Subcutaneous abdominal adipose tissue (tissue), 5 donors: Measurements from ENCODE around the gene PGAM1.

Source experiments
- H3K27ac ChIP-seq: one replicate; pipeline ENCODE4 v1.7.0; 2013; ENCODE audit warnings: low read depth, mild to moderate bottlenecking, inconsistent platforms, low read length, moderate library complexity
- H3K27me3 ChIP-seq, 5 donors: one replicate each; pipeline ENCODE4 v1.7.0; 2013; ENCODE audit warnings: low read length in 5 of 5, inconsistent platforms in 1 of 5; ENCODE audit not compliant: control insufficient read depth in 5 of 5, insufficient read depth in 4 of 5
- H3K36me3 ChIP-seq, 5 donors: one replicate each; pipeline ENCODE4 v1.7.0; 2013; ENCODE audit warnings: low read length in 5 of 5; ENCODE audit not compliant: control insufficient read depth in 5 of 5, insufficient read depth in 5 of 5
- H3K4me1 ChIP-seq, 5 donors: one replicate each; pipeline ENCODE4 v1.7.0; 2013; ENCODE audit warnings: low read length in 5 of 5, mild to moderate bottlenecking in 3 of 5, moderate library complexity in 1 of 5; ENCODE audit not compliant: control insufficient read depth in 5 of 5, insufficient read depth in 5 of 5
- H3K4me3 ChIP-seq, 5 donors: one replicate each; pipeline ENCODE4 v1.7.0; 2013; ENCODE audit warnings: low read length in 5 of 5, low read depth in 1 of 5
- H3K9ac ChIP-seq, 5 donors: one replicate each; pipeline ENCODE4 v1.7.0; 2013; ENCODE audit warnings: low read length in 5 of 5, mild to moderate bottlenecking in 4 of 5, moderate library complexity in 3 of 5
- H3K9me3 ChIP-seq, 5 donors: one replicate each; pipeline ENCODE4 v1.7.0; 2013; ENCODE audit warnings: low read length in 5 of 5; ENCODE audit not compliant: control insufficient read depth in 5 of 5
- donor health status: healthy.
- donor health status: healthy.
- donor health status: healthy.
- donor health status: healthy.
- donor health status: healthy.

PGAM1 gene

DNA sequence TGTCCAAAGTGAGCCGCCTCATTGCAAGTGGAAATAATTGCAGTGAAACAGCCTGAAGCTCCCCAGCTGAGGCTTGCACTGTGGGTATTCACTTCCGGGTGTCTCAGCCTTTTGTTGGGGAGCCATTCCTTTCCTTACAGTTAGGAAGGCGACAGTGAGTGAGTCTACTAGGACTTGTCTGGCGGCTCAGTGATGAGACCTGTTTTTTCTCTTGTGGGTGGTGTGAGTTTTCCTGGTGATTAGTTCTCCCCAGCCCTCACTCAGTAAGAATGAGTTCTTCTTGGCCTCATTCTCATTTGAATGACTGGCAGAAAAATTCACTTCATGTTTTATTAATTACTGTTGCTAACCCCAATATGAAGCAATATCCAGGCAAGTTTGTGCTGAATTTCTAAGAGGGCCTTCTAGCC, 2.6 kb downstream of the PGAM1 start:
- H3K27ac ChIP-seq = peak overlapping the region; percentile 33
- peak overlapping the region in 2 of 5 donors; percentile 48 to 56 for H3K9ac ChIP-seq
- H3K4me1 ChIP-seq = peaks cover 11 to 38% (median 33%) of the 10 kb centered on the region in 5 donors
- H3K27me3 ChIP-seq = no peaks in the 10 kb centered on the region
- H3K9me3 ChIP-seq = no peaks in the 10 kb centered on the region
- peaks cover 8 to 28% (median 26%) of the 10 kb centered on the region in 5 donors for H3K36me3 ChIP-seq
- no peak overlapping the region for H3K4me3 ChIP-seq

DNA sequence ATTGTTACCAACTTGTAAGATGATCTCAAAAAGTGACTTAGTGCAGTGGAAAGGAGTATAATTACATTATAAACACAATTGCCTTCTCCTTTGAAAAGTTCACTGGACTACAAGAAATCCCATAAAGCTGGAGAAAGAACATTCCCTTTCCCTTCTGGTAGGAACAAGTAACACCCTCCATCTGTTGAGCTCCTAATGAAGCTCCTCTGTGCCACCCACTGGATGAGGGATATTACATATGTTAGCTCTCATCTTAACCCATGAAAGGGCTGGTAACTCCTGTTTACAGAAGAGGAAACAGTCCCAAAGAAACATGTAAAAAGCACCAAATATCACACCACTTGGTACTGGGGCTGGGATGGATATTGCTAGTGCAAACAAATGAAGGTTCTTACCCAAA, 8.1 kb downstream of the PGAM1 start:
- no peak overlapping the region for H3K27ac ChIP-seq
- peaks cover 13 to 79% (median 63%) of the 10 kb centered on the region in 5 donors for H3K36me3 ChIP-seq
- no peak overlapping the region for H3K4me3 ChIP-seq
- no peaks in the 10 kb centered on the region for H3K4me1 ChIP-seq
- no peak overlapping the region for H3K9ac ChIP-seq
- no peaks in the 10 kb centered on the region for H3K9me3 ChIP-seq
- H3K27me3 ChIP-seq = no peaks in the 10 kb centered on the region

DNA sequence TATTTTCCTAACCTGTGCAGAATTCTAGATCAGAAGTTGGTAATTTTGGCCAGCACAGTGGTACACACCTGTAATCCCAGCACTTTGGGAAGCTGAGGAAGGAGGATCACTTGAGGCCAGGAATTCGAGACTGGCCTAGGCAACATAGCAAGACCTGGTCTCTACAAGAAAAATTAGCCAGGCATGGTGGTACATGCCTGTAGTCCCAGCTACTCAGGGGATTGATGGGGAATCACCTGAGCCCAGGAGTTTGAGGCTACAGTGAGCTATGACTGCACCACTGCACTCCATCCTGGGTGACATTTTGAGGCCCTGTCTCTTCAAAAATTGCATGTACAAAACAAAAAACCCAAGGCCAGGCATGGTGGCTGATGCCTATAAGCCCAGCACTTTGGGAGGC, 8.6 kb downstream of the PGAM1 start:
- H3K4me1 ChIP-seq = no peaks in the 10 kb centered on the region
- H3K27ac ChIP-seq = no peak overlapping the region
- H3K27me3 ChIP-seq = no peaks in the 10 kb centered on the region
- no peaks in the 10 kb centered on the region for H3K9me3 ChIP-seq
- H3K4me3 ChIP-seq = no peak overlapping the region
- H3K9ac ChIP-seq = no peak overlapping the region
- H3K36me3 ChIP-seq = peaks cover 13 to 81% (median 67%) of the 10 kb centered on the region in 5 donors

DNA sequence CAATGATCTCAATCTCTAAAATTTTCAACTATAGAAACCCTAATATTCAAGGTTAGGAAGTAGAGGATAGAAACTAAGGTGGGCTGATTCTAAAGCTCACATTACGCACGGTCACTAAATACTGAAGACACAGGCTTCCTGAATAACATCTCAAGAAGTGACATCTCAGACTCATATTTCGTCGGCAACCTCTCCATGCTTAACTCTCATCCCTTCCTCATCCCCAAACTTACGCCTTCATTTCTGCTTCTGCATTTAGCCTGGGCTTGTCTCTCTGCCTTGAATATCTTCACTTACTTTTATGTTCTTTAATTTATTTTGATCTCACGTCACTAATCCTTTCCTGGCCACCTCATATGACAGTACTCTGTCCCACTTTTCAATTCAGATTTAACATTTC, 9.2 kb downstream of the PGAM1 start:
- Histone ChIP-seq H3K4me3 (no peak overlapping the region), H3K9ac (no peak overlapping the region), H3K4me1 (no peaks in the 10 kb centered on the region), H3K27ac (no peak overlapping the region), H3K36me3 (peaks cover 13 to 83% (median 69%) of the 10 kb centered on the region in 5 donors), H3K27me3 (no peaks in the 10 kb centered on the region), H3K9me3 (no peaks in the 10 kb centered on the region)

DNA sequence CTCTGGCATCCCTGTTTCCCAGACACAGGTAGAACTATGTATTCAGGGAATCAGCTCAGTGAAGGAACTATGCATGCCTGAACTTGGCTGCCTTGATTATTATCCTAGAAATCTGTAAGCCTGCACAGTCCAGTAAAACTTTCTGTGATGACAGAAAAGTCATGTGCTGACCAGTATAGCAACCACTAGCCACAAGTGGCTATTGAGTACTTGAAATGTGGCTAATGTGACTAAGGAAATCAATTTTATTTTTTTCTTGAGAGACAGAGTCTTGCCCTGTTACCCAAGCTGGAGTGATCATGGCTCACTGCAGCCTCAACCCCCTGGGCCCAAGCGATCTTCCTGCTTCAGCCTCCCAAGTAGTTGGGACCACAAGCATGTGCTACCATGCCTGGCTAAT, 16.3 kb downstream of the PGAM1 start:
- Histone ChIP-seq H3K27ac (no peak overlapping the region), H3K27me3 (no peaks in the 10 kb centered on the region), H3K4me1 (peaks cover 2 to 26% (median 24%) of the 10 kb centered on the region in 5 donors), H3K4me3 (no peak overlapping the region), H3K36me3 (peaks cover 0 to 37% (median 25%) of the 10 kb centered on the region in 5 donors), H3K9me3 (no peaks in the 10 kb centered on the region), H3K9ac (no peak overlapping the region)

DNA sequence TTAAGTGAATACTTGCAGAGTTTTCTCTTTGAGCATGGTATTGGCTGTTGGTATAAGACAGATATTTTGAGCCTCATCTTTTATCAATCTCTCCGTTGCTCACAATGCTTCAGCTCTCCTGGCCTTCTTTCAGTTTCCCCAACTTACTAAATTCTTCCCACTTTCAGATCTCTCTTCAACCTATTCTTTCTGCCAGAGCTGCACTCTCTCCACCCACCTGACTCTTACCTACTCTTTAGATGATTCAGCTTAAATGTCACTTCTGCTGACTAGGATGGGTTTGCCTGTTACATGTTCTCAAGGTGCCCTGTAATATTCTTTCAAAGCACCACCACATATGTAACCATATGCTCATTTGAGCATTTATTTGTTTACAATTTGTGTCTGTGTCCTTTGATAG, 18.2 kb downstream of the PGAM1 start:
- Histone ChIP-seq H3K27me3 (no peaks in the 10 kb centered on the region), H3K36me3 (peaks cover 0 to 18% (median 11%) of the 10 kb centered on the region in 5 donors), H3K9me3 (no peaks in the 10 kb centered on the region), H3K9ac (no peak overlapping the region), H3K4me1 (peaks cover 3 to 32% (median 27%) of the 10 kb centered on the region in 5 donors), H3K27ac (no peak overlapping the region), H3K4me3 (no peak overlapping the region)

DNA sequence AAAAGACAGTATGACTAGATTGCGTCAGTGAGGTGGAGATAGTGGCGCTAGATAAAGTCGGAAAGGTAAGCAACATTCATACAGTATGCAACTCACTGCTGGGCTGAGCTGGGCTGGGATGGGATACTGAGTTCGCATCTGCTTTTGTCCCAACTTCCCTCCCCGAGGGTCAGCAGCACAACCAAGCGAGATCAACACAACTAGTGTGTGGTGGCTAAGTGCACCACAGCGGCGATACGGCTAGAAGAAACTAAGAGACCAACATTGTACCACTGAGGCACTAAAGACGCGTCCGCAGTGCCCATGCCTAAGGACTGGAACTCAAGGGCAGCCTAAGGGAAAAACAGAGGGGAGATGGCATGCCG, 19.3 kb downstream of the PGAM1 start:
- no peaks in the 10 kb centered on the region for H3K9me3 ChIP-seq
- peak overlapping the region in 4 of 5 donors; percentile 62 to 80 (median 72) for H3K9ac ChIP-seq
- no peaks in the 10 kb centered on the region for H3K27me3 ChIP-seq
- H3K36me3 ChIP-seq = peaks cover 0 to 15% (median 8%) of the 10 kb centered on the region in 5 donors
- H3K4me3 ChIP-seq = peak overlapping the region; percentile 93 to 99 (median 97)
- peaks cover 3 to 32% (median 27%) of the 10 kb centered on the region in 5 donors for H3K4me1 ChIP-seq
- H3K27ac ChIP-seq = peak overlapping the region; percentile 62

DNA sequence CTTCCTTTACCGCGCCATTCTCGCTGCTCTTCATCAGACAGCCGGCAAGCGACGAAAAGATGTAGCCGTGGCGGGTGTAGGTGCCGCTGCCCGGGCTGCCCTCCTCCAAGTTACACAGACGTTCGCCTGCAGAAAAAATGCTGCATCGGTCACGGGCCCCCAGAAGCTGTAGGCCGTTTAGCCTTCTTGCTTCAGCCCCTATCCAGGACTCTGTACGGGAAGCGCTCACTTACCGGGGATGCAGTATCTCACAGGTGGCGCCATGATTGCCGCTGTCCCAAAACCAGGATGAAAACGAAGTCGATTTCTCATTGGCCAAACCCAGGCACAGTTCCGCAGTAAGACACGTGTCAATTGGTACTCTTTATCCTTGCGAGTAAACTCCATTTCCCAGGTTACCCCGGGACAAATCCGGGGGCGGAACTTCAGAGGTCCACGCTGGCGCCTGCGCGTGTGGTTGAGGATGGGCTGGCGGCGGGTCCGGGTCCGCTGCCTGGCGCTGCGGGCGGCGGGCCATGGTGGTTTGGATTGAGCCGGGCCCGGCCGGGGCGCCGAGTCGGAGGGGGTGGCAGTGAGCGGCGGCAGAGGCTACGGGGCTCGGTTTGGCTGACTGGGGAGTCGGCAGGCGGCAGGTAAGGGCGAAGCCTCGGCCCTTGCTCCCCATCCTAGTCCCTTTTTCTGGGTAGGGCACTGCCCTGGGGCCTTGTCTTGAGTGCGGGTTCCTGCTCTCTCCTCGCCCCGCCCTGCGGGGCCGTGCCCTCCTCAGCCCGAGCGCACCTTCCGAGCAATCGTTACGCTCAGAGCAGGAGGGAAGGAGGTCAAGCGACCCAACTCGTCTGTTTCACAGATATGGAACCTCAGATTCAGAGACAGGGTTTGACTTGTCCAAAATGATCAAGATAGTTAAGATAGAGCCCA, 20.0 kb downstream of the PGAM1 start, which contains the start of the genes EXOSC1 and ZDHHC16:
EXOSC1 (minus strand) TSS at position 285 of the 918 bp plus-strand sequence; CDS start at position 264, 21 bp downstream.
ZDHHC16 (plus strand) TSS at position 454 of the 918 bp plus-strand sequence. CDS start 5,501 bp downstream, outside the sequence.
- Histone ChIP-seq H3K9ac (peak within 1 kb of the TSS in 4 of 5 donors; percentile 75 to 80 (median 77)), H3K4me3 (peak within 1 kb of the TSS; percentile 93 to 99 (median 97)), H3K36me3 (peaks cover 0 to 10% (median 5%) of the 10 kb centered on the region in 5 donors), H3K9me3 (no peaks in the 10 kb centered on the region), H3K27me3 (no peaks in the 10 kb centered on the region), H3K4me1 (peaks cover 3 to 37% (median 33%) of the 10 kb centered on the region in 5 donors), H3K27ac (peak within 1 kb of the TSS; percentile 62)

DNA sequence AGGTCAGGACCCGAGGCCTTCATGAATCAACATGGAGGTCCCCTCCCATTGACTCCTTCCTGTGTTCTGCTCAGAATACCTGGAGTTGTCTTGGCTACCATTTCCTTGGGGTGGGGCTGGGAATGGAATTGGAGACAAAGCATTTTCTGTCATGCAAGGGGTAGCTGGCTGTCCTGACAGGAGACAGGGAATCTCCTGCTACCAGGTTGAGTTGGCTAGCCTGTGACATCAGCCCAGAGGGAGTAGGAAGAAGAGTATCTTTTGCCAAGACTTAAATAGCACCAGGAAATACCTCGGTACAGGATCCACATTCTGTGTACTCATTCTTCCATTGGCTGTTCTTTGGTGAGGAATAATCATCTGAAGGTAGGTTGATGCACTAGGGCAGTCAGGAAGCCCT, 24.8 kb downstream of the PGAM1 start:
- Histone ChIP-seq H3K27me3 (no peaks in the 10 kb centered on the region), H3K9ac (no peak overlapping the region), H3K36me3 (peaks cover 0 to 34% (median 17%) of the 10 kb centered on the region in 5 donors), H3K4me3 (no peak overlapping the region), H3K9me3 (no peaks in the 10 kb centered on the region), H3K4me1 (peaks cover 6 to 43% (median 40%) of the 10 kb centered on the region in 5 donors), H3K27ac (no peak overlapping the region)

DNA sequence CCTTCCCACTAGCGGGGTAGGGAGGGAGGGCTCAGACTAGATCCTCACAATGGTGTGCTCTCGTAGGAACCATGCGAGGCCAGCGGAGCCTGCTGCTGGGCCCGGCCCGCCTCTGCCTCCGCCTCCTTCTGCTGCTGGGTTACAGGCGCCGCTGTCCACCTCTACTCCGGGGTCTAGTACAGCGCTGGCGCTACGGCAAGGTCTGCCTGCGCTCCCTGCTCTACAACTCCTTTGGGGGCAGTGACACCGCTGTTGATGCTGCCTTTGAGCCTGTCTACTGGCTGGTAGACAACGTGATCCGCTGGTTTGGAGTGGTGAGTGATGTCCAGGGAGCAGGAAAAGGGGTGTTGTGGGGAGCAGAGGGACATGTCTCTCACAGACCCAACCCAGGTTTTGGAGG, 25.6 kb downstream of the PGAM1 start:
- Histone ChIP-seq H3K4me3 (no peak overlapping the region), H3K27ac (no peak overlapping the region), H3K36me3 (peaks cover 0 to 41% (median 24%) of the 10 kb centered on the region in 5 donors), H3K9ac (no peak overlapping the region), H3K9me3 (no peaks in the 10 kb centered on the region), H3K4me1 (peaks cover 6 to 38% (median 35%) of the 10 kb centered on the region in 5 donors), H3K27me3 (no peaks in the 10 kb centered on the region)
